Measurements from ENCODE around the gene SAPCD1.
"Not testable (repeated sequence)": the region's sequence is repeated elsewhere in the genome, so short reads cannot be mapped to it uniquely, and the experiment has no call there.

The SAPCD1 gene

GRCh38 chr6:31777667-31778050 is 15.2 kb downstream of the SAPCD1 start:
- DNase-seq (ENCODE audit: low read depth) = no peak

- no peak for DNase-seq (ENCODE audit: low read depth)
Observed at GRCh38 chr6:31778193-31778592, 15.7 kb downstream of the SAPCD1 start.

- DNase-seq (ENCODE audit: low read depth) = no peak
Observed at GRCh38 chr6:31778999-31779885, 16.8 kb downstream of the SAPCD1 start.

GRCh38 chr6:31779908-31780307 is 17.5 kb downstream of the SAPCD1 start:
- no peak for DNase-seq (ENCODE audit: low read depth)

- DNase-seq (ENCODE audit: low read depth) = no peak
Observed at GRCh38 chr6:31780507-31781243, 18.2 kb downstream of the SAPCD1 start.

GRCh38 chr6:31781244-31782125 is 19.0 kb downstream of the SAPCD1 start:
- DNase-seq (ENCODE audit: low read depth) = no peak

GRCh38 chr6:31782126-31782855 is 19.8 kb downstream of the SAPCD1 start:
- DNase-seq (ENCODE audit: low read depth) = no peak

GRCh38 chr6:31784098-31784925 is 21.9 kb downstream of the SAPCD1 start:
- DNase-seq (ENCODE audit: low read depth) = no peak

- DNase-seq (ENCODE audit: low read depth) = no peak
Observed at GRCh38 chr6:31785475-31785874, 23.0 kb downstream of the SAPCD1 start.

GRCh38 chr6:31791324-31792089 is 29.1 kb downstream of the SAPCD1 start:
- DNase-seq (ENCODE audit: low read depth) = no peak

- DNase-seq (ENCODE audit: low read depth) = no peak
Observed at GRCh38 chr6:31792090-31792374, 29.6 kb downstream of the SAPCD1 start.

- DNase-seq (ENCODE audit: low read depth) = no peak
Observed at GRCh38 chr6:31792761-31793171, 30.3 kb downstream of the SAPCD1 start.

- DNase-seq (ENCODE audit: low read depth) = not testable (repeated sequence)
Observed at GRCh38 chr6:31793927-31794245, 31.4 kb downstream of the SAPCD1 start.

GRCh38 chr6:31794294-31794865 is 31.9 kb downstream of the SAPCD1 start:
- no peak for DNase-seq (ENCODE audit: low read depth)

- no peak for DNase-seq (ENCODE audit: low read depth)
Observed at GRCh38 chr6:31794866-31795615, 32.6 kb downstream of the SAPCD1 start.

GRCh38 chr6:31795616-31796298 is 33.3 kb downstream of the SAPCD1 start, which contains the start of gene VARS1:
TSS of gene VARS1 (minus strand) at chr6:31795752. CDS start at chr6:31795217, 535 bp downstream.
- no peak for DNase-seq (ENCODE audit: low read depth)

- no peak for DNase-seq (ENCODE audit: low read depth)
Observed at GRCh38 chr6:31796993-31797385, 34.5 kb downstream of the SAPCD1 start.

- no peak for DNase-seq (ENCODE audit: low read depth)
Observed at GRCh38 chr6:31797588-31797987, 35.1 kb downstream of the SAPCD1 start.

Data from HS-27A (cell line).